Measurements from ENCODE around the gene MEGF10. TPM values are rescaled to one million over a fixed set of nuclear protein-coding genes. Genes with fewer than 3 reads are reported as not detected.

Gene MEGF10
- total and polyA plus RNA-seq, 10 of the 15 experiments (the other 5 are each of a cell fraction or from before 2014, with no cell fraction given), result 0.03 to 0.21 (median 0.05) TPM; not detected in 5

DNA sequence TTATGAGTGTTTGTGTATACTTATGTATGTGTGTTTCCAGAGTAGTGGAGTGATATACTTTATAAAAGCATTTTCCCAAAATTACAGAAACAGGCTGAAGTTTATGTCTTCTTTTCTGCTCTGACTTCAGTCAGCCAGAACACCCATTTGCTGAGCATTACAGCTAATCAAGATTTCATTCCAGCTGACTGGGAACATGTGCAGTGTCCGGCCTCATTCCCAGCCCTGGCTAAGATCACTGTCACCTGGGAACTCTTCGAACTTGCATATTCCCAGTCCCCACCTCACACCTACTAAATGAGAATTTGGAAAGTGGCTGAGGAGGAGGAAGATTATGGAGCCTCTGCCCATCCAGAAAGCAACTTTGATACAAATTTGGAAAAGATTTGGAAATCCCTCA lies 136.1 kb downstream of the MEGF10 start:
- ChIA-PET SMC1A (ENCODE audit: uncharacterized antibody, unreplicated experiment) (no interaction called here), RAD21 (ENCODE audit: unreplicated experiment) (no interaction called here), CTCF (no interaction called here), POLR2A (no interaction called here)
- DNase-seq (ENCODE audit: low read depth, low spot score), result no peak
- Histone ChIP-seq H3K9me3 (replicated peaks; ENCODE audit: control insufficient read depth, insufficient read depth, low read length) (no peaks in the 10 kb centered on the region; the same call in 2 of the 3 replicates), H3K4me3 (no peak overlapping the region), H3K36me3 (ENCODE audit: control insufficient read depth in 2 of 2, insufficient read depth in 2 of 2, low read length in 1 of 2) (no peaks in the 10 kb centered on the region), H3K27me3 (replicated peaks in 1 of 2; ENCODE audit: control insufficient read depth in 2 of 2, insufficient read depth in 2 of 2, low read length in 1 of 2) (no peaks in the 10 kb centered on the region; a peak in 1 of 4 replicates), H3K4me2 (ENCODE audit: control insufficient read depth, insufficient read depth) (no peak overlapping the region), H3K4me1 (ENCODE audit: control insufficient read depth, insufficient read depth, low read length) (0 out of 2 replicates have a peak, but pooled peaks cover 4% of the 10 kb centered on the region), H2AFZ (ENCODE audit: control insufficient read depth, low read depth, low read length) (no peak overlapping the region), H3K79me2 (ENCODE audit: control insufficient read depth, insufficient read depth, low read length) (no peaks in the 10 kb centered on the region), H3K27ac (ENCODE audit: control insufficient read depth, insufficient read depth) (no peak overlapping the region), H3K9ac (ENCODE audit: control insufficient read depth, insufficient read depth, low read length) (no peak overlapping the region), H4K20me1 (ENCODE audit: control insufficient read depth, insufficient read depth) (no peaks in the 10 kb centered on the region)
- WGBS (ENCODE audit: insufficient coverage, insufficient replicate concordance, low lambda C conversion rate, missing lambda C conversion rate), result 26% methylated on average over 2 of the region's 2 CpGs
- FAIRE-seq, result no peak
- no peak for ATAC-seq
- no TSS peak for BruUV-seq (replicated peaks)
- in situ Hi-C loops (cut with MboI) (no loop called here), intact Hi-C loops (cut with micrococcal nuclease; ENCODE audit: unreplicated experiment) (no loop called here)
- no peak for TF ChIP-seq PRDM15 (CRISPR knock-in tag; IDR thresholded peaks at IDR 0.05)
- no peak for TF ChIP-seq HCFC1 (IDR thresholded peaks at IDR 0.05; ENCODE audit: low read length)
- no peak for TF ChIP-seq EED (IDR thresholded peaks at IDR 0.05; ENCODE audit: low read depth)
- TF ChIP-seq MEF2B (IDR thresholded peaks at IDR 0.05; ENCODE audit: partially characterized antibody, poor library complexity, severe bottlenecking), result no peak
- no peak for TF ChIP-seq SMC3 (IDR thresholded peaks at IDR 0.05; ENCODE audit: borderline replicate concordance, low read length)
- no peak for TF ChIP-seq BMI1 (IDR thresholded peaks at IDR 0.05; ENCODE audit: borderline replicate concordance)
- no peak for TF ChIP-seq SREBF1 (IDR thresholded peaks at IDR 0.05; ENCODE audit: low read length)
- TF ChIP-seq, protein P1, sequence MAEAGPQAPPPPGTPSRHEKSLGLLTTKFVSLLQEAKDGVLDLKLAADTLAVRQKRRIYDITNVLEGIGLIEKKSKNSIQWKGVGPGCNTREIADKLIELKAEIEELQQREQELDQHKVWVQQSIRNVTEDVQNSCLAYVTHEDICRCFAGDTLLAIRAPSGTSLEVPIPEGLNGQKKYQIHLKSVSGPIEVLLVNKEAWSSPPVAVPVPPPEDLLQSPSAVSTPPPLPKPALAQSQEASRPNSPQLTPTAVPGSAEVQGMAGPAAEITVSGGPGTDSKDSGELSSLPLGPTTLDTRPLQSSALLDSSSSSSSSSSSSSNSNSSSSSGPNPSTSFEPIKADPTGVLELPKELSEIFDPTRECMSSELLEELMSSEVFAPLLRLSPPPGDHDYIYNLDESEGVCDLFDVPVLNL (IDR thresholded peaks at IDR 0.05; ENCODE audit: low read depth, low read length), result no peak
- no peak for TF ChIP-seq BCL11A (IDR thresholded peaks at IDR 0.05; ENCODE audit: low read depth, low read length)
- no peak for TF ChIP-seq ZNF217 (IDR thresholded peaks at IDR 0.05)
- TF ChIP-seq IRF5 (IDR thresholded peaks at IDR 0.05; ENCODE audit: borderline replicate concordance), result no peak
- no peak for TF ChIP-seq NFXL1 (IDR thresholded peaks at IDR 0.05; ENCODE audit: borderline replicate concordance)
- TF ChIP-seq NBN (IDR thresholded peaks at IDR 0.05), result no peak
- TF ChIP-seq, protein P2, sequence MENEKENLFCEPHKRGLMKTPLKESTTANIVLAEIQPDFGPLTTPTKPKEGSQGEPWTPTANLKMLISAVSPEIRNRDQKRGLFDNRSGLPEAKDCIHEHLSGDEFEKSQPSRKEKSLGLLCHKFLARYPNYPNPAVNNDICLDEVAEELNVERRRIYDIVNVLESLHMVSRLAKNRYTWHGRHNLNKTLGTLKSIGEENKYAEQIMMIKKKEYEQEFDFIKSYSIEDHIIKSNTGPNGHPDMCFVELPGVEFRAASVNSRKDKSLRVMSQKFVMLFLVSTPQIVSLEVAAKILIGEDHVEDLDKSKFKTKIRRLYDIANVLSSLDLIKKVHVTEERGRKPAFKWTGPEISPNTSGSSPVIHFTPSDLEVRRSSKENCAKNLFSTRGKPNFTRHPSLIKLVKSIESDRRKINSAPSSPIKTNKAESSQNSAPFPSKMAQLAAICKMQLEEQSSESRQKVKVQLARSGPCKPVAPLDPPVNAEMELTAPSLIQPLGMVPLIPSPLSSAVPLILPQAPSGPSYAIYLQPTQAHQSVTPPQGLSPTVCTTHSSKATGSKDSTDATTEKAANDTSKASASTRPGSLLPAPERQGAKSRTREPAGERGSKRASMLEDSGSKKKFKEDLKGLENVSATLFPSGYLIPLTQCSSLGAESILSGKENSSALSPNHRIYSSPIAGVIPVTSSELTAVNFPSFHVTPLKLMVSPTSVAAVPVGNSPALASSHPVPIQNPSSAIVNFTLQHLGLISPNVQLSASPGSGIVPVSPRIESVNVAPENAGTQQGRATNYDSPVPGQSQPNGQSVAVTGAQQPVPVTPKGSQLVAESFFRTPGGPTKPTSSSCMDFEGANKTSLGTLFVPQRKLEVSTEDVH (IDR thresholded peaks at IDR 0.05; ENCODE audit: low read depth, partially characterized antibody), result no peak
- TF ChIP-seq SP1 (IDR thresholded peaks at IDR 0.05; ENCODE audit: low read depth, low read length), result no peak
